ENCODE results near the gene EDRF1. TPM values are rescaled to one million over a fixed set of nuclear protein-coding genes. Genes with fewer than 3 reads are reported as not detected.

The EDRF1 gene
- total and polyA plus RNA-seq, 2 experiments from 2014 or later = 25.0 to 48.8 TPM

DNA sequence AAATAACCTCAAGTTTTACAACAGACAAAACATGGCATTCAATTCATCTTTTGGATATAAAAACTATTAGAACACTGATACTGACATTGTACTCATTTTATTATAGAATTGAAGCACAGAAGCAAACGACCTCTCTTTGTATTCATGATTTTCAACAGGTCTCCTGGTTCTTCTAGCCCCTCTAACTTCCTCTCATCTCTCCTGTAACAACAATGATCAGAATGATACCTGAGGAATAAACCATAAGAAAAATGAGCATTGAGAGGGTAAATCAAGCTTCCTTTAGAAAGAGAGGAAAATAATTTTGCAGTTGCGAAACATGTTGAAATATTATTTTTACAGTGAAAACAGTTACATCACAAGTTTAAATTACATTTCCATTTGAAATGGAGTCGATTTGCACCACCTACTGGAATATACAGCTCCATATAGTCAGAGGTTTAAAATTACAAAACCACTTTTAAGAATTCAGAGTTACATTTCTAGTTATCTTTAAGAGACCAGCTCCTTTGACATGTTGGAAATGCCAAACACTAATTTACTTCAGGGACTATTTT, 19.1 kb upstream of the EDRF1 start:
- H3K27me3 Mint-ChIP-seq (ENCODE audit: insufficient read depth, low read depth, poor library complexity) = no peaks in the 10 kb centered on the region
- Histone ChIP-seq H4K20me1 (replicated peaks; ENCODE audit: insufficient read depth) (no peaks in the 10 kb centered on the region), H3K79me2 (replicated peaks; ENCODE audit: insufficient read depth) (no peaks in the 10 kb centered on the region), H3F3A (replicated peaks; ENCODE audit: low read depth) (no peaks in the 10 kb centered on the region), H3K4me3 (no peak overlapping the region), H3K4me1 (ENCODE audit: insufficient read depth) (no peaks in the 10 kb centered on the region), H3K27ac (ENCODE audit: low read depth) (no peak overlapping the region), H2AFZ (no peak overlapping the region), H3K4me2 (no peak overlapping the region), H3K36me3 (ENCODE audit: insufficient read depth) (no peaks in the 10 kb centered on the region), H3K9me2 (ENCODE audit: insufficient read depth) (0 out of 2 replicates have a peak, but pooled peaks cover 3% of the 10 kb centered on the region), H3K27me3 (ENCODE audit: insufficient read depth) (no peaks in the 10 kb centered on the region)
- H3K4me3 Mint-ChIP-seq = no peak overlapping the region
- no peak for TF ChIP-seq JUNB (IDR thresholded peaks at IDR 0.05; ENCODE audit: unreplicated experiment)
- TF ChIP-seq, protein P1, sequence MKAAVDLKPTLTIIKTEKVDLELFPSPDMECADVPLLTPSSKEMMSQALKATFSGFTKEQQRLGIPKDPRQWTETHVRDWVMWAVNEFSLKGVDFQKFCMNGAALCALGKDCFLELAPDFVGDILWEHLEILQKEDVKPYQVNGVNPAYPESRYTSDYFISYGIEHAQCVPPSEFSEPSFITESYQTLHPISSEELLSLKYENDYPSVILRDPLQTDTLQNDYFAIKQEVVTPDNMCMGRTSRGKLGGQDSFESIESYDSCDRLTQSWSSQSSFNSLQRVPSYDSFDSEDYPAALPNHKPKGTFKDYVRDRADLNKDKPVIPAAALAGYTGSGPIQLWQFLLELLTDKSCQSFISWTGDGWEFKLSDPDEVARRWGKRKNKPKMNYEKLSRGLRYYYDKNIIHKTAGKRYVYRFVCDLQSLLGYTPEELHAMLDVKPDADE (IDR thresholded peaks at IDR 0.05) = no peak
- TF ChIP-seq, protein P2, sequence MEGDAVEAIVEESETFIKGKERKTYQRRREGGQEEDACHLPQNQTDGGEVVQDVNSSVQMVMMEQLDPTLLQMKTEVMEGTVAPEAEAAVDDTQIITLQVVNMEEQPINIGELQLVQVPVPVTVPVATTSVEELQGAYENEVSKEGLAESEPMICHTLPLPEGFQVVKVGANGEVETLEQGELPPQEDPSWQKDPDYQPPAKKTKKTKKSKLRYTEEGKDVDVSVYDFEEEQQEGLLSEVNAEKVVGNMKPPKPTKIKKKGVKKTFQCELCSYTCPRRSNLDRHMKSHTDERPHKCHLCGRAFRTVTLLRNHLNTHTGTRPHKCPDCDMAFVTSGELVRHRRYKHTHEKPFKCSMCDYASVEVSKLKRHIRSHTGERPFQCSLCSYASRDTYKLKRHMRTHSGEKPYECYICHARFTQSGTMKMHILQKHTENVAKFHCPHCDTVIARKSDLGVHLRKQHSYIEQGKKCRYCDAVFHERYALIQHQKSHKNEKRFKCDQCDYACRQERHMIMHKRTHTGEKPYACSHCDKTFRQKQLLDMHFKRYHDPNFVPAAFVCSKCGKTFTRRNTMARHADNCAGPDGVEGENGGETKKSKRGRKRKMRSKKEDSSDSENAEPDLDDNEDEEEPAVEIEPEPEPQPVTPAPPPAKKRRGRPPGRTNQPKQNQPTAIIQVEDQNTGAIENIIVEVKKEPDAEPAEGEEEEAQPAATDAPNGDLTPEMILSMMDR (conservative IDR thresholded peaks at IDR 0.05; ENCODE audit: low read depth in 2 of 2) = peak in 1 of 2 experiments; percentile 20; a peak in 1 of 4 replicates
- TF ChIP-seq STAT1 (IDR thresholded peaks at IDR 0.05; ENCODE audit: unreplicated experiment) = no peak
- no peak for TF ChIP-seq ZNF331 (CRISPR knock-in tag; IDR thresholded peaks at IDR 0.05; ENCODE audit: low read depth)
- no peak overlapping the region for H3K27ac Mint-ChIP-seq
- no peak for ATAC-seq
- DNase-seq (ENCODE audit: low spot score) = no peak
- no peaks in the 10 kb centered on the region for H3K4me1 Mint-ChIP-seq
- H3K36me3 Mint-ChIP-seq (ENCODE audit: low read depth) = 0 out of 3 replicates have a peak, but pooled peaks cover 3% of the 10 kb centered on the region
- no peaks in the 10 kb centered on the region for H3K9me3 Mint-ChIP-seq

DNA sequence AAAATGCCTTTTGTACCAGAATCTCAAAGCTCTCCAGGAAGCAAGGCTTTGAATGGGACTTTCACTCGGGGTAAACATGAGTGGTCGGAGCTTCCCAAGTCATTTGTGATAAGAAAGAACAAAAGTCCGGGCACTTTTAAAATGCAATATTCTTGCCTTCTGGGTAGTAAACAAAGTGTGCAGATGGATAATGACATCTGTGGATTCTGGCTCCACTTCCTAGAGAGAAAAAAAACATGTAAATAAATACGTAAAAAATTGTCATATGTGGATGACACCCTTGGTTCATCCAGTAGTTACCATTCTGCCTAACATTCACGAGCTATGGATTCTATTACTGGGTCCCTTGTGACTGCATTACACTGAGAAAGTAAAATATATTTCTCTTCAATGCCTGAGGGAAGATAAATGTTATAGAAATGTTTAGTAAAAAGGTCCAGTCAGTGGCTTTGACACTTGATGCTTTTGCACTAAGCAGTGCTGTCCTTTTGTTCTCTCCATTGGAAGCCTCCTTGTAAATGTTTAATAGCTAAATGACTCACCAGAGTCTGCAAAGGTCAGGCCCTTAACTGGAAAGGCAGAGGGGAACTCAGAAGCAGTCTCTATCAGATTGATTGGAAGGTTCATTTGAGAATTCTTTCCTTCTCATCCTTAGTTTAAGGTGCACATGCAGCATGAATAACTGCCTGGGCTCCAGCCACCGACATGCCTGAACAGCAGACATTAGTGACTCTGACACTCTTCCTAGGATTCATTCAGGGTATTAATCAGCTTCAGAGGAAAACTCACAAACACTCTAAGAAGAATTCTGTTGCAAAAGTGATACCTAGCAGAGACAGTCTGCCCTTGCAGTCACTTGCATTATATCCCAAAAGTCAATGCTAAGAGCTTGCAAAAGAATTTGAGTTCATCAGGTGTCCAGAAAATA, 11.7 kb upstream of the EDRF1 start:
- no peak overlapping the region for H3K27ac ChIP-seq (ENCODE audit: low read depth)
- no peaks in the 10 kb centered on the region for H3K27me3 ChIP-seq (ENCODE audit: insufficient read depth)
- peaks cover 11% of the 10 kb centered on the region; the same call in 2 of the 3 replicates for H3K4me1 Mint-ChIP-seq
- no peak overlapping the region; the same call in 1 of the 2 replicates for H2AFZ ChIP-seq
- no peak overlapping the region for H3K27ac Mint-ChIP-seq
- H3K4me3 ChIP-seq = no peak overlapping the region
- peaks cover 7% of the 10 kb centered on the region; the same call in 1 of the 2 replicates for H3K9me2 ChIP-seq (ENCODE audit: insufficient read depth)
- H3K4me2 ChIP-seq = no peak overlapping the region
- H3K27me3 Mint-ChIP-seq (ENCODE audit: insufficient read depth, low read depth, poor library complexity) = peaks cover 5% of the 10 kb centered on the region
- no peak for ATAC-seq
- no peaks in the 10 kb centered on the region for H4K20me1 ChIP-seq (replicated peaks; ENCODE audit: insufficient read depth)
- 0 out of 3 replicates have a peak, but pooled peaks cover under 1% of the 10 kb centered on the region for H3K36me3 Mint-ChIP-seq (ENCODE audit: low read depth)
- no peak overlapping the region for H3K4me3 Mint-ChIP-seq
- H3K9me3 Mint-ChIP-seq = no peaks in the 10 kb centered on the region; the same call in 2 of the 3 replicates
- H3K36me3 ChIP-seq (ENCODE audit: insufficient read depth) = no peaks in the 10 kb centered on the region
- H3F3A ChIP-seq (replicated peaks; ENCODE audit: low read depth) = no peaks in the 10 kb centered on the region
- DNase-seq (ENCODE audit: low spot score) = no peak
- H3K4me1 ChIP-seq (ENCODE audit: insufficient read depth) = no peaks in the 10 kb centered on the region; the same call in 1 of the 2 replicates
- no peaks in the 10 kb centered on the region for H3K79me2 ChIP-seq (replicated peaks; ENCODE audit: insufficient read depth)
- TF ChIP-seq, protein P1 (IDR thresholded peaks at IDR 0.05) = no peak
- no peak for TF ChIP-seq POLR2AphosphoS5 (IDR thresholded peaks at IDR 0.05; ENCODE audit: low read depth)
- TF ChIP-seq STAT1 (IDR thresholded peaks at IDR 0.05; ENCODE audit: unreplicated experiment) = no peak
- TF ChIP-seq ZNF114 (CRISPR knock-in tag; IDR thresholded peaks at IDR 0.05) = no peak
- no peak for TF ChIP-seq NANOG (IDR thresholded peaks at IDR 0.05; ENCODE audit: borderline replicate concordance)
- no peak for TF ChIP-seq ZNF331 (CRISPR knock-in tag; IDR thresholded peaks at IDR 0.05; ENCODE audit: low read depth)
- TF ChIP-seq, protein P3, sequence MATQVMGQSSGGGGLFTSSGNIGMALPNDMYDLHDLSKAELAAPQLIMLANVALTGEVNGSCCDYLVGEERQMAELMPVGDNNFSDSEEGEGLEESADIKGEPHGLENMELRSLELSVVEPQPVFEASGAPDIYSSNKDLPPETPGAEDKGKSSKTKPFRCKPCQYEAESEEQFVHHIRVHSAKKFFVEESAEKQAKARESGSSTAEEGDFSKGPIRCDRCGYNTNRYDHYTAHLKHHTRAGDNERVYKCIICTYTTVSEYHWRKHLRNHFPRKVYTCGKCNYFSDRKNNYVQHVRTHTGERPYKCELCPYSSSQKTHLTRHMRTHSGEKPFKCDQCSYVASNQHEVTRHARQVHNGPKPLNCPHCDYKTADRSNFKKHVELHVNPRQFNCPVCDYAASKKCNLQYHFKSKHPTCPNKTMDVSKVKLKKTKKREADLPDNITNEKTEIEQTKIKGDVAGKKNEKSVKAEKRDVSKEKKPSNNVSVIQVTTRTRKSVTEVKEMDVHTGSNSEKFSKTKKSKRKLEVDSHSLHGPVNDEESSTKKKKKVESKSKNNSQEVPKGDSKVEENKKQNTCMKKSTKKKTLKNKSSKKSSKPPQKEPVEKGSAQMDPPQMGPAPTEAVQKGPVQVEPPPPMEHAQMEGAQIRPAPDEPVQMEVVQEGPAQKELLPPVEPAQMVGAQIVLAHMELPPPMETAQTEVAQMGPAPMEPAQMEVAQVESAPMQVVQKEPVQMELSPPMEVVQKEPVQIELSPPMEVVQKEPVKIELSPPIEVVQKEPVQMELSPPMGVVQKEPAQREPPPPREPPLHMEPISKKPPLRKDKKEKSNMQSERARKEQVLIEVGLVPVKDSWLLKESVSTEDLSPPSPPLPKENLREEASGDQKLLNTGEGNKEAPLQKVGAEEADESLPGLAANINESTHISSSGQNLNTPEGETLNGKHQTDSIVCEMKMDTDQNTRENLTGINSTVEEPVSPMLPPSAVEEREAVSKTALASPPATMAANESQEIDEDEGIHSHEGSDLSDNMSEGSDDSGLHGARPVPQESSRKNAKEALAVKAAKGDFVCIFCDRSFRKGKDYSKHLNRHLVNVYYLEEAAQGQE (IDR thresholded peaks at IDR 0.05; ENCODE audit: unreplicated experiment) = no peak
- TF ChIP-seq, protein P2 (conservative IDR thresholded peaks at IDR 0.05; ENCODE audit: low read depth in 2 of 2) = no peak
- no peak for TF ChIP-seq JUNB (IDR thresholded peaks at IDR 0.05; ENCODE audit: unreplicated experiment)
- TF ChIP-seq EZH2 (IDR thresholded peaks at IDR 0.05; ENCODE audit: low read depth, unreplicated experiment) = no peak
- TF ChIP-seq CREB1 (CRISPR knock-in tag; IDR thresholded peaks at IDR 0.05; ENCODE audit: low read depth) = no peak

Data from GM23338 (cell line).